Coronary artery (tissue), 2 donors: ENCODE measurements around the gene LANCL3.
"Not testable (repeated sequence)": the region's sequence is repeated elsewhere in the genome, so short reads cannot be mapped to it uniquely, and the experiment has no call there.

Experiments
- DNase-seq: peaks from one replicate; pipeline ENCODE4 v3.0.0-alpha.2; 2017; ENCODE audit warnings: low spot score
- H3K27ac ChIP-seq, 2 donors: fragments of 200-600 bp; sonication (generic); one replicate each; pipeline ENCODE4 v1.5.1; 2016 to 2019
- H3K4me3 ChIP-seq: fragments of 200-600 bp; sonication (generic); 2 replicates; pipeline ENCODE4 v1.5.1; 2016; ENCODE audit warnings: mild to moderate bottlenecking, moderate library complexity
- CTCF ChIP-seq: fragments of 200-600 bp; sonication (generic); IDR thresholded peaks from one replicate; pipeline ENCODE4 v1.5.1; 2019; ENCODE audit warnings: antibody characterized with exemption

Gene LANCL3

DNA sequence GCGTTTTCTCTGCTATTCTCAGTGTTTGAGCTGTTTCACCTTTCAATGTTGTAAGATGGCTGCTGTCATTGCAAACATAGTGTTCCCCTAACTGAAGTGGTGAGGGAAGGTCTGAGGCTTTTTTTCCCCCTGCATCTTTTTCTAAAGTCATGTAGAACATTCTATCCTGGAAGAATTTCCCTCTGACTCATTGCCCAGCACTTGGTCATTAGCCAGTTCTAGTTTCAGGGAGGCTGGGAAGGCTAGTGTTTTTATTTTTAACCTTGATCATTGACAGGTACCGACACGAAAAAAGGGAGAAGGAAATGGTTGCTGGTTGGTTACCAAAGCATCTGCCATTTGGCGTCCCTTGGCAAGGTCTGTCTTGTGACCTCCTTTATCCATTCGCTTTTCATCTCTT is 6.6 kb downstream of the LANCL3 start:
- H3K27ac ChIP-seq, result no peak overlapping the region
- no peak for DNase-seq
- TF ChIP-seq CTCF, result no peak

GRCh38 chrX:37580080-37580479 is 8.6 kb downstream of the LANCL3 start:
- Histone ChIP-seq H3K4me3 (no peak overlapping the region), H3K27ac (no peak overlapping the region)
- TF ChIP-seq CTCF, result no peak
- DNase-seq, result no peak

More for the DNA sequence above, 6.6 kb downstream of the LANCL3 start:
- no peak overlapping the region for H3K4me3 ChIP-seq

- not testable (repeated sequence) for H3K27ac ChIP-seq, H3K4me3 ChIP-seq, DNase-seq
Observed at GRCh38 chrX:37587337-37587736, 15.9 kb downstream of the LANCL3 start.

DNA sequence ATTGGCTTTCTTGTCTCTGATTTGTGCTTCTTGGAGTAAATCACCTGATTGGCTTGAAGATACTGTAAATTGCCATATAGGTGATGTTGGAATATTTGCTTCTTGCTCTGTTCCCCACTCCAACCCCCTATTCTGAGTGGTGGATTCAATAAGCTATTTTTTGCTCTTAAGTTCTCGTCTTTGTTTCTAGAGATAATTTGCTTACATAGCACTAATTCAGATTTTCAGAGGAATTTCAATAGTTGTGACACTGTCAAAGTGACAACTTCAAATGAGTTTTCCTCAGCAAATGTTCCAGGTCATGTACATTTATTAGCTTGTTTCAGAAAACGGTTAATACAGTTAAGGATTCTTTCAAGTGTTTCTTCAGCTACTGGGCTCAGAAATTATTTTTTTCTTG is 18.6 kb downstream of the LANCL3 start:
- TF ChIP-seq CTCF, result no peak
- Histone ChIP-seq H3K27ac (no peak overlapping the region), H3K4me3 (no peak overlapping the region)
- no peak for DNase-seq

DNA sequence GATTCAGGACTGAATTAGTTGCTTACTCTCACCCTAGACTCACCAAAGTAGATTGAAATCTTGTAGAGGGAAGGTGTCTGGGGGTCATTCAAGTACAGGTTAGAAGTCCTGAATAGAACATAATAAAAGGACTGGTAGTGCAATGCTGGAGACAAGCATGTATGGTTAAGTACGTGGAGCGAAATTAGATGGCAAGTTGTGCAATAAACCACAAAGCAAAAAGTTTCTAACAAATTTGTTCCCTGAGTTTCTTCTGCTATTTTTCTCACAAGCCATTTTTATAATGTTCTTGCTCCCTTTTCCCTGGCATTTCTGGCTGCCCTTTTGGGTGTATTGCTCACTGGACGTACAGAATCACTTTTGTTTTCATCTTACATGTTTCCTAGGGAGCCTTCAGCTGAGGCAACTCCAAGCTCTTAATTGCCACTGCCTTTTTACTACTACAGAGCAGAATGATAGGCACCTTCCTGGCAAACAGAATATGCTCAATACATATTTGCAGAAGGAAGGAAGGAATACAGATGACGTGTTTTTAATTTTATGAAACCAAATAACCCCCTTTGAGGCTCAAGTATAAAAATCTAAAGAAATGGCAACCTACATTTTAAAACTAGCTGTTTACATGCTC is 23.4 kb downstream of the LANCL3 start:
- no peak overlapping the region for H3K27ac ChIP-seq
- H3K4me3 ChIP-seq, result no peak overlapping the region
- TF ChIP-seq CTCF, result no peak
- DNase-seq, result no peak

- Histone ChIP-seq H3K27ac (no peak overlapping the region), H3K4me3 (no peak overlapping the region)
- TF ChIP-seq CTCF, result no peak
- DNase-seq, result no peak
Observed at GRCh38 chrX:37599729-37600128, 28.3 kb downstream of the LANCL3 start.

DNA sequence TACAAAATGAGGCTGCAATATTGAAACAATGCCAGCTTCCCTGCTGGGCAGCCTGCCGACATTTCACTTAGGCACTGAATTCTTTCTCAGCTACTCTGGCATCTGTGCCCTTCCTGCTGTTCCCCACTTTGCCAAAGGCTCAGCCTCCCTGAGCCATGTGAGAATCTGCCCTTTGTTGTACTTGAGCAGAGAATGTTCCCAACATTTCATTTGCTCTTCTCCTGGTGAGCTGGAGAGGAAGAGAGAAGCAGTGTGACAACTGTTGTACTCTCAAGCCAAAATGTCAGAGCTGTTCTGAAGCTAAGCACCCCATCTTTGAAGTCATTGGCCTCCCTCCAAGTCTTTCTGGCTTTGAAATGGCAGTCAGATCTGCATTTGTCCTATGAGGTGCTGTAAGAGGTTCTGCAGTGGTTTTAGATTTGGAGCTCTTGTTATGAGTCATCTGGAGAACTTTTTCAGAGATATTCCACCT is 32.5 kb downstream of the LANCL3 start:
- no peak for TF ChIP-seq CTCF
- no peak overlapping the region for H3K4me3 ChIP-seq
- no peak for DNase-seq
- H3K27ac ChIP-seq, result no peak overlapping the region
